ENCODE measurements around the gene CMTM3. TPM values are rescaled to one million over a fixed set of nuclear protein-coding genes. Genes with fewer than 3 reads are reported as not detected.

CMTM3 gene
- total RNA-seq, 1 experiment from 2014 or later, result 39.2 TPM

DNA sequence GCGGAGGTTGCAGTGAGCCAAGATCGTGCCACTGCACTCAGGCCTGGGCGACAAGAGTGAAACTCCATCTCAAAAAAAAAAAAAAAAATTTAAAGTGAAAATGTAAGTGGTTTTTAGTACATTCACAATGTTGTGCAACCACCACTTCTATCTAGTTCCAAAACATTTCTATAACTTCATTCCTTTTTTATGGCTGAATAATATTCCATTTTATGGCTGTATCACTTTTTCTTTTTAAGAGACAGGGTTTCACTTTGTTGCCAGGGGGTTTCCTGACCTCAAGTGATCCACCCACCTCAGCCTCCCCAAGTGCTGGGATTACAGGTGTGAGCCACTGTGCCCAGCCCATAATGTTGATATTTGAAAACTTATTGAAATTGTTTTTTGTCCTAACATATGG lies 11.7 kb upstream of the CMTM3 start:
- no peak overlapping the region for H3K4me2 ChIP-seq (ENCODE audit: insufficient read depth, insufficient read length, low read length)
- H3K4ac ChIP-seq (ENCODE audit: low read depth, low read length), result no peak overlapping the region
- no peak overlapping the region for H3K27ac ChIP-seq (ENCODE audit: insufficient read length, low read depth, low read length)
- Mint-ChIP-seq H3K4me3 (no peak overlapping the region), H3K27ac (no peak overlapping the region), H3K9me3 (no peaks in the 10 kb centered on the region), H3K27me3 (ENCODE audit: low read depth) (no peaks in the 10 kb centered on the region; the same call in 1 of the 2 replicates), H3K4me1 (peaks cover 6 to 16% of the 10 kb centered on the region in 2 experiments), H3K36me3 (ENCODE audit: insufficient read depth in 1 of 3, low read depth in 3 of 3) (no peaks in the 10 kb centered on the region)
- H3K27me3 ChIP-seq (ENCODE audit: insufficient read depth, low read length), result no peaks in the 10 kb centered on the region
- H2BK12ac ChIP-seq (ENCODE audit: insufficient read length, low read depth, low read length), result no peak overlapping the region
- H2AK5ac ChIP-seq (ENCODE audit: insufficient read length, low read length), result no peak overlapping the region
- H4K20me1 ChIP-seq (ENCODE audit: control insufficient read depth, insufficient read depth, insufficient read length), result no peaks in the 10 kb centered on the region
- no peaks in the 10 kb centered on the region for H3K23me2 ChIP-seq (ENCODE audit: insufficient read length, low read depth, low read length, poor library complexity, severe bottlenecking)
- no peak overlapping the region for H4K91ac ChIP-seq (ENCODE audit: insufficient read length, low read depth, low read length)
- H2BK15ac ChIP-seq (ENCODE audit: low read depth, low read length), result no peak overlapping the region
- H2BK5ac ChIP-seq (ENCODE audit: insufficient read length, low read length), result no peak overlapping the region
- no peaks in the 10 kb centered on the region for H3K79me2 ChIP-seq (ENCODE audit: insufficient read depth, low read length)
- WGBS (ENCODE audit: extremely low coverage, insufficient read length, low lambda C conversion rate), result no CpG with 5 or more reads among the region's 3 CpGs
- H2AFZ ChIP-seq (ENCODE audit: low read length), result no peak overlapping the region
- H3K79me1 ChIP-seq (ENCODE audit: insufficient read depth, low read depth, low read length, poor library complexity, severe bottlenecking), result no peaks in the 10 kb centered on the region
- H2BK120ac ChIP-seq (ENCODE audit: low read depth, low read length, poor library complexity, severe bottlenecking), result no peak overlapping the region
- H3K14ac ChIP-seq (ENCODE audit: insufficient read depth, low read length), result no peak overlapping the region
- no peak for TF ChIP-seq CTCF (conservative IDR thresholded peaks at IDR 0.05)
- H3K4me1 ChIP-seq (ENCODE audit: insufficient read depth, low read length), result no peaks in the 10 kb centered on the region
- no peak overlapping the region for H3K18ac ChIP-seq (ENCODE audit: insufficient read length, low read depth, low read length)
- H3T11ph ChIP-seq (ENCODE audit: low read length), result no peak overlapping the region
- no peak overlapping the region for H3K23ac ChIP-seq (ENCODE audit: insufficient read length, low read depth, low read length)
- H3K9ac ChIP-seq (ENCODE audit: extremely low read depth, insufficient read length, low read length), result no peak overlapping the region
- H3K9me3 ChIP-seq (ENCODE audit: control insufficient read depth, low read depth, low read length), result no peaks in the 10 kb centered on the region
- H3K56ac ChIP-seq (ENCODE audit: insufficient read length, low read depth, low read length), result no peak overlapping the region
- no peak overlapping the region for H2BK20ac ChIP-seq (ENCODE audit: low read depth, low read length, poor library complexity, severe bottlenecking)
- H4K8ac ChIP-seq (replicated peaks; ENCODE audit: insufficient read length, low read depth, low read length), result no peak overlapping the region
- DNase-seq, result no peak
- no peak overlapping the region for H4K5ac ChIP-seq (ENCODE audit: insufficient read length, low read depth, low read length)
